SU-DHL-6 (cell line): ENCODE measurements around the gene RBMS3.

Source experiments
- H2AFZ ChIP-seq: fragments of 200-600 bp; sonication (generic); 2 replicates; pipeline ENCODE4 v1.6.1; 2014; ENCODE audit warnings: low read depth, mild to moderate bottlenecking, moderate library complexity, mixed read lengths, antibody characterized with exemption, low read length; ENCODE audit not compliant: severe bottlenecking
- H3F3A ChIP-seq: fragments of 200-600 bp; shearing (Covaris generic); 2 replicates; pipeline ENCODE4 v1.6.0; 2016; ENCODE audit warnings: antibody characterized with exemption, mild to moderate bottlenecking; ENCODE audit not compliant: insufficient read depth
- H3K27ac ChIP-seq: fragments of 200-600 bp; sonication (generic); 2 replicates; pipeline ENCODE4 v1.5.1; 2016; ENCODE audit warnings: low read depth, mild to moderate bottlenecking, low read length, moderate library complexity, mixed read lengths
- H3K27me3 ChIP-seq: fragments of 200-600 bp; sonication (generic), shearing (Covaris generic); 2 replicates; pipeline ENCODE4 v1.6.0; 2014; ENCODE audit warnings: mild to moderate bottlenecking, low read length
- H3K36me3 ChIP-seq: fragments of 200-600 bp; sonication (generic); 2 replicates; pipeline ENCODE4 v1.6.1; 2014; ENCODE audit warnings: mild to moderate bottlenecking, low read length, mixed read lengths
- H3K4me2 ChIP-seq: fragments of 300-600, 200-600 bp; shearing (Covaris generic), sonication (generic); 2 replicates; pipeline ENCODE4 v1.6.0; 2014; ENCODE audit warnings: low read length, low read depth, mild to moderate bottlenecking; ENCODE audit not compliant: poor library complexity, severe bottlenecking
- H3K4me3 ChIP-seq: fragments of 200-600 bp; sonication (generic); 2 replicates; pipeline ENCODE4 v1.5.1; 2014; ENCODE audit warnings: antibody characterized with exemption, low read length, mild to moderate bottlenecking, mixed read lengths; ENCODE audit not compliant: insufficient read depth, poor library complexity, severe bottlenecking
- H3K79me2 ChIP-seq: fragments of 200-600 bp; sonication (generic); 2 replicates; pipeline ENCODE4 v1.6.1; 2014; ENCODE audit warnings: mild to moderate bottlenecking, low read length, moderate library complexity; ENCODE audit not compliant: insufficient read depth
- H3K9ac ChIP-seq: fragments of 200-600 bp; sonication (generic); 2 replicates; pipeline ENCODE4 v1.7.0; 2014; ENCODE audit warnings: mild to moderate bottlenecking, low read length
- H3K9me2 ChIP-seq: fragments of 200-600 bp; sonication (generic); replicated peaks from 2 replicates; pipeline ENCODE4 v1.6.1; 2014; ENCODE audit warnings: low read length; ENCODE audit not compliant: insufficient read depth
- H3K9me3 ChIP-seq: fragments of 200-600 bp; sonication (generic); 2 replicates; pipeline ENCODE4 v1.6.1; 2014; ENCODE audit warnings: low read length, mixed read lengths; ENCODE audit not compliant: insufficient read depth
- H4K20me1 ChIP-seq: fragments of 200-600 bp; sonication (generic); 2 replicates; pipeline ENCODE4 v1.6.1; 2014; ENCODE audit warnings: low read depth, mild to moderate bottlenecking, antibody characterized with exemption, low read length, moderate library complexity, mixed read lengths
- CTCF ChIP-seq: fragments of 200-600 bp; sonication (generic); IDR thresholded peaks from one replicate; pipeline ENCODE4 v1.5.1; 2017; ENCODE audit warnings: antibody characterized with exemption, mild to moderate bottlenecking, low read length, moderate library complexity; ENCODE audit not compliant: insufficient read depth, poor library complexity, severe bottlenecking
- EZH2phosphoT487 ChIP-seq: fragments of 200-600 bp; sonication (generic), shearing (Covaris generic); conservative IDR thresholded peaks from 2 replicates; pipeline ENCODE4 v1.6.1; 2018; ENCODE audit warnings: mild to moderate bottlenecking, antibody characterized with exemption, low read length, moderate library complexity, mixed read lengths

RBMS3 gene

GRCh38 chr3:29552051-29552450 is 271.2 kb downstream of the RBMS3 start:
- Histone ChIP-seq H3K79me2 (no peaks in the 10 kb centered on the region), H3K36me3 (no peaks in the 10 kb centered on the region), H4K20me1 (no peaks in the 10 kb centered on the region), H3K9me2 (0 out of 2 replicates have a peak, but pooled peaks cover 3% of the 10 kb centered on the region), H3K27me3 (no peaks in the 10 kb centered on the region), H3F3A (no peaks in the 10 kb centered on the region), H3K9ac (no peak overlapping the region), H3K4me2 (no peak overlapping the region), H3K9me3 (no peaks in the 10 kb centered on the region), H3K27ac (no peak overlapping the region), H2AFZ (no peak overlapping the region), H3K4me3 (no peak overlapping the region)
- TF ChIP-seq EZH2phosphoT487 (no peak), CTCF (no peak)

- Histone ChIP-seq H4K20me1 (no peaks in the 10 kb centered on the region), H3K27me3 (no peaks in the 10 kb centered on the region), H3K4me3 (no peak overlapping the region), H3F3A (no peaks in the 10 kb centered on the region), H3K9me3 (no peaks in the 10 kb centered on the region), H3K4me2 (no peak overlapping the region), H3K79me2 (no peaks in the 10 kb centered on the region), H3K36me3 (no peaks in the 10 kb centered on the region), H3K27ac (no peak overlapping the region), H2AFZ (no peak overlapping the region), H3K9ac (no peak overlapping the region), H3K9me2 (0 out of 2 replicates have a peak, but pooled peaks cover 3% of the 10 kb centered on the region)
- TF ChIP-seq EZH2phosphoT487 (no peak), CTCF (no peak)
These were observed 273.7 kb downstream of the RBMS3 start for GRCh38 chr3:29554566-29554965.

GRCh38 chr3:29555590-29555989 is 274.7 kb downstream of the RBMS3 start:
- Histone ChIP-seq H2AFZ (no peak overlapping the region), H3K27ac (no peak overlapping the region), H3K27me3 (no peaks in the 10 kb centered on the region), H3K36me3 (no peaks in the 10 kb centered on the region), H3K4me3 (no peak overlapping the region), H3K4me2 (no peak overlapping the region), H3K79me2 (no peaks in the 10 kb centered on the region), H3K9me3 (no peaks in the 10 kb centered on the region), H3F3A (no peaks in the 10 kb centered on the region), H3K9ac (no peak overlapping the region), H3K9me2 (0 out of 2 replicates have a peak, but pooled peaks cover 3% of the 10 kb centered on the region), H4K20me1 (no peaks in the 10 kb centered on the region)
- TF ChIP-seq CTCF, result no peak
- TF ChIP-seq EZH2phosphoT487, result no peak

GRCh38 chr3:29557186-29557585 is 276.3 kb downstream of the RBMS3 start:
- no peaks in the 10 kb centered on the region for H3K27me3 ChIP-seq
- no peak overlapping the region for H3K4me3 ChIP-seq
- no peaks in the 10 kb centered on the region for H3K9me2 ChIP-seq
- H3K36me3 ChIP-seq, result no peaks in the 10 kb centered on the region
- no peak overlapping the region for H3K4me2 ChIP-seq
- no peak overlapping the region for H2AFZ ChIP-seq
- no peaks in the 10 kb centered on the region for H4K20me1 ChIP-seq
- no peaks in the 10 kb centered on the region for H3K9me3 ChIP-seq
- no peaks in the 10 kb centered on the region for H3F3A ChIP-seq
- no peaks in the 10 kb centered on the region for H3K79me2 ChIP-seq
- TF ChIP-seq CTCF, result no peak
- no peak for TF ChIP-seq EZH2phosphoT487
- no peak overlapping the region for H3K27ac ChIP-seq
- H3K9ac ChIP-seq, result no peak overlapping the region
